ENCODE data around the gene CCDC33.

GRCh38 chr15:74333093-74333492, 97.0 kb downstream of the CCDC33 start:
- TF ChIP-seq CTCF (IDR thresholded peaks at IDR 0.05) (no peak), EP300 (IDR thresholded peaks at IDR 0.05; ENCODE audit: borderline replicate concordance in 1 of 2, low read depth in 1 of 2, low read length in 1 of 2) (no peak), EZH2phosphoT487 (IDR thresholded peaks at IDR 0.05; ENCODE audit: borderline replicate concordance, low read depth) (no peak), USF1 (IDR thresholded peaks at IDR 0.05; ENCODE audit: borderline replicate concordance, low read depth) (no peak), PBX3 (IDR thresholded peaks at IDR 0.05) (no peak), POLR2AphosphoS5 (IDR thresholded peaks at IDR 0.05; ENCODE audit: low read depth, low read length) (no peak), NRF1 (IDR thresholded peaks at IDR 0.05; ENCODE audit: low read depth, low read length) (no peak), MEF2A (IDR thresholded peaks at IDR 0.05; ENCODE audit: borderline replicate concordance, low read depth) (no peak), RFX5 (IDR thresholded peaks at IDR 0.05; ENCODE audit: low read length) (no peak), IRF3 (IDR thresholded peaks at IDR 0.05; ENCODE audit: low read depth, low read length) (no peak), REST (IDR thresholded peaks at IDR 0.05; ENCODE audit: low read depth, low read length) (no peak)
